ENCODE results near the gene RILPL2.
"Not testable (repeated sequence)": the region's sequence is repeated elsewhere in the genome, so short reads cannot be mapped to it uniquely, and the experiment has no call there.

The RILPL2 gene

GRCh38 chr12:123391546-123392343, 44.7 kb downstream of the RILPL2 start:
- H3K9ac ChIP-seq, result peak overlapping the region in 6 of 11 experiments; percentile 3 to 22 (median 8); a peak in 5 of 22 replicates
- no peak for TF ChIP-seq Cebpa-rat (IDR thresholded peaks at IDR 0.05)

GRCh38 chr12:123390498-123391426, 45.7 kb downstream of the RILPL2 start:
- no peak for TF ChIP-seq Cebpa-rat (IDR thresholded peaks at IDR 0.05)
- Histone ChIP-seq H3K27me3 (no peaks in the 10 kb centered on the region), H4K20me1 (peaks cover 25 to 64% (median 59%) of the 10 kb centered on the region in 11 experiments; a peak in 20 of 22 replicates), H3K4me2 (peak overlapping the region; percentile 86 to 99 (median 95)), H3K4me1 (peaks cover 34 to 61% (median 46%) of the 10 kb centered on the region in 10 experiments), H3K36me3 (peaks cover 51 to 58% (median 54%) of the 10 kb centered on the region in 11 experiments), H3K9ac (peak overlapping the region; percentile 80 to 98 (median 91); a peak in 21 of 22 replicates), H3K27ac (peak overlapping the region in 3 of 11 experiments; percentile 49 to 88 (median 80); a peak in 4 of 22 replicates), H3K9me3 (replicated peaks in 1 of 11) (no peaks in the 10 kb centered on the region), H3K4me3 (peak overlapping the region in 9 of 10 experiments; percentile 73 to 87 (median 79); a peak in 18 of 20 replicates)

More at GRCh38 chr12:123391546-123392343, 44.7 kb downstream of the RILPL2 start:
- Histone ChIP-seq H3K4me1 (peaks cover 29 to 52% (median 44%) of the 10 kb centered on the region in 10 experiments), H3K27ac (no peak overlapping the region), H3K27me3 (no peaks in the 10 kb centered on the region), H3K36me3 (peaks cover 61 to 68% (median 64%) of the 10 kb centered on the region in 11 experiments), H3K4me3 (no peak overlapping the region), H4K20me1 (peaks cover 35 to 73% (median 69%) of the 10 kb centered on the region in 11 experiments; a peak in 20 of 22 replicates), H3K4me2 (peak overlapping the region in 4 of 11 experiments; percentile 86 to 99 (median 96); a peak in 5 of 22 replicates), H3K9me3 (replicated peaks in 1 of 11) (no peaks in the 10 kb centered on the region)

- Histone ChIP-seq H3K4me1 (peaks cover 43 to 71% (median 54%) of the 10 kb centered on the region in 10 experiments), H3K36me3 (peaks cover 41 to 48% (median 44%) of the 10 kb centered on the region in 11 experiments), H3K27me3 (no peaks in the 10 kb centered on the region), H3K27ac (peak overlapping the region; percentile 67 to 89 (median 86)), H3K9ac (peak overlapping the region; percentile 80 to 98 (median 91)), H3K9me3 (replicated peaks in 1 of 11) (no peaks in the 10 kb centered on the region), H3K4me3 (peak overlapping the region; percentile 73 to 87 (median 80)), H4K20me1 (peaks cover 23 to 53% (median 51%) of the 10 kb centered on the region in 11 experiments; a peak in 20 of 22 replicates), H3K4me2 (peak overlapping the region; percentile 86 to 99 (median 95))
- no peak for TF ChIP-seq Cebpa-rat (IDR thresholded peaks at IDR 0.05)
Measured at GRCh38 chr12:123389560-123390351, 46.7 kb downstream of the RILPL2 start.

GRCh38 chr12:123388951-123389559, 47.4 kb downstream of the RILPL2 start:
- peak overlapping the region; percentile 67 to 89 (median 86) for H3K27ac ChIP-seq

GRCh38 chr12:123388177-123388950, 48.1 kb downstream of the RILPL2 start:
- no peak for TF ChIP-seq Cebpa-rat (IDR thresholded peaks at IDR 0.05)
- peak overlapping the region; percentile 80 to 98 (median 91) for H3K9ac ChIP-seq
- no peaks in the 10 kb centered on the region for H3K27me3 ChIP-seq
- H3K4me2 ChIP-seq, result peak overlapping the region; percentile 78 to 98 (median 92)
- H3K36me3 ChIP-seq, result peaks cover 27 to 34% (median 30%) of the 10 kb centered on the region in 11 experiments
- H4K20me1 ChIP-seq, result peaks cover 23 to 40% (median 38%) of the 10 kb centered on the region in 11 experiments; a peak in 20 of 22 replicates
- H3K9me3 ChIP-seq (replicated peaks in 1 of 11), result no peaks in the 10 kb centered on the region
- H3K27ac ChIP-seq, result peak overlapping the region; percentile 76 to 89 (median 86); a peak in 21 of 22 replicates
- peaks cover 49 to 74% (median 59%) of the 10 kb centered on the region in 10 experiments for H3K4me1 ChIP-seq
- H3K4me3 ChIP-seq, result peak overlapping the region; percentile 73 to 87 (median 80)

More at GRCh38 chr12:123388951-123389559, 47.4 kb downstream of the RILPL2 start:
- peaks cover 47 to 74% (median 58%) of the 10 kb centered on the region in 10 experiments for H3K4me1 ChIP-seq
- peak overlapping the region; percentile 80 to 98 (median 91) for H3K9ac ChIP-seq
- peak overlapping the region; percentile 86 to 99 (median 95) for H3K4me2 ChIP-seq
- TF ChIP-seq Cebpa-rat (IDR thresholded peaks at IDR 0.05), result no peak
- H3K27me3 ChIP-seq, result no peaks in the 10 kb centered on the region
- H4K20me1 ChIP-seq, result peaks cover 23 to 46% (median 44%) of the 10 kb centered on the region in 11 experiments; a peak in 20 of 22 replicates
- H3K4me3 ChIP-seq, result peak overlapping the region; percentile 73 to 87 (median 80)
- no peaks in the 10 kb centered on the region for H3K9me3 ChIP-seq (replicated peaks in 1 of 11)
- peaks cover 34 to 41% (median 37%) of the 10 kb centered on the region in 11 experiments for H3K36me3 ChIP-seq

GRCh38 chr12:123387508-123388176, 48.8 kb downstream of the RILPL2 start:
- TF ChIP-seq Cebpa-rat (IDR thresholded peaks at IDR 0.05), result no peak
- H3K27ac ChIP-seq, result peak overlapping the region; percentile 67 to 82 (median 76); a peak in 21 of 22 replicates
- H3K27me3 ChIP-seq, result no peaks in the 10 kb centered on the region
- peaks cover 21 to 27% (median 23%) of the 10 kb centered on the region in 11 experiments for H3K36me3 ChIP-seq
- peak overlapping the region; percentile 73 to 98 (median 85) for H3K9ac ChIP-seq
- peaks cover 20 to 33% (median 31%) of the 10 kb centered on the region in 11 experiments; a peak in 20 of 22 replicates for H4K20me1 ChIP-seq
- H3K4me2 ChIP-seq, result peak overlapping the region; percentile 78 to 98 (median 92)
- H3K4me1 ChIP-seq, result peaks cover 52 to 74% (median 61%) of the 10 kb centered on the region in 10 experiments
- H3K4me3 ChIP-seq, result peak overlapping the region; percentile 73 to 87 (median 80)
- no peaks in the 10 kb centered on the region for H3K9me3 ChIP-seq (replicated peaks in 1 of 11)

GRCh38 chr12:123385536-123385935, 50.9 kb downstream of the RILPL2 start:
- not testable (repeated sequence) for H3K4me3 ChIP-seq; H3K9me3 ChIP-seq (replicated peaks in 1 of 11); H3K27me3 ChIP-seq; H3K36me3 ChIP-seq; H3K9ac ChIP-seq; H3K27ac ChIP-seq
- Histone ChIP-seq H4K20me1 (peaks cover 6 to 12% (median 10%) of the 10 kb centered on the region in 11 experiments; a peak in 19 of 22 replicates), H3K4me2 (peak overlapping the region in 10 of 11 experiments; percentile 4 to 100 (median 96); a peak in 19 of 22 replicates), H3K4me1 (peaks cover 39 to 56% (median 51%) of the 10 kb centered on the region in 10 experiments)
